ENCODE measurements around the gene ASXL3. TPM values are rescaled to one million over a fixed set of nuclear protein-coding genes. Genes with fewer than 3 reads are reported as not detected.

Gene ASXL3
- total RNA-seq, 1 donor: 0.54 TPM

GRCh38 chr18:33580546-33580945 lies 2.5 kb downstream of the ASXL3 start:
- no peak overlapping the region for H3K4me3 ChIP-seq (ENCODE audit: low read depth, low read length)
- no peak for DNase-seq (ENCODE audit: low read depth)
- TF ChIP-seq CTCF (IDR thresholded peaks at IDR 0.05; ENCODE audit: insufficient read depth, low read length): no peak

- no peak for DNase-seq (ENCODE audit: low read depth)
- TF ChIP-seq CTCF (IDR thresholded peaks at IDR 0.05; ENCODE audit: insufficient read depth, low read length): no peak
- no peak overlapping the region for H3K4me3 ChIP-seq (ENCODE audit: low read depth, low read length)
Measured at GRCh38 chr18:33581856-33582255, 3.8 kb downstream of the ASXL3 start.

GRCh38 chr18:33583901-33584300 lies 5.9 kb downstream of the ASXL3 start:
- DNase-seq (ENCODE audit: low read depth): no peak
- no peak for TF ChIP-seq CTCF (IDR thresholded peaks at IDR 0.05; ENCODE audit: insufficient read depth, low read length)
- H3K4me3 ChIP-seq (ENCODE audit: low read depth, low read length): no peak overlapping the region

- no peak for DNase-seq (ENCODE audit: low read depth)
- no peak for TF ChIP-seq CTCF (IDR thresholded peaks at IDR 0.05; ENCODE audit: insufficient read depth, low read length)
- no peak overlapping the region for H3K4me3 ChIP-seq (ENCODE audit: low read depth, low read length)
Measured at GRCh38 chr18:33584548-33585430, 6.8 kb downstream of the ASXL3 start.

- no peak for DNase-seq (ENCODE audit: low read depth)
- no peak for TF ChIP-seq CTCF (IDR thresholded peaks at IDR 0.05; ENCODE audit: insufficient read depth, low read length)
- no peak overlapping the region for H3K4me3 ChIP-seq (ENCODE audit: low read depth, low read length)
Measured at GRCh38 chr18:33585431-33585775, 7.4 kb downstream of the ASXL3 start.

- no peak for TF ChIP-seq CTCF (IDR thresholded peaks at IDR 0.05; ENCODE audit: insufficient read depth, low read length)
- DNase-seq (ENCODE audit: low read depth): no peak
- H3K4me3 ChIP-seq (ENCODE audit: low read depth, low read length): no peak overlapping the region
Measured at GRCh38 chr18:33588361-33588760, 10.3 kb downstream of the ASXL3 start.

GRCh38 chr18:33593261-33593660 lies 15.2 kb downstream of the ASXL3 start:
- no peak for DNase-seq (ENCODE audit: low read depth)
- H3K4me3 ChIP-seq (ENCODE audit: low read depth, low read length): no peak overlapping the region
- TF ChIP-seq CTCF (IDR thresholded peaks at IDR 0.05; ENCODE audit: insufficient read depth, low read length): no peak

Measured in fibroblast of the aortic adventitia (primary cell).